CD4-positive, alpha-beta T cell treated with Interleukin-10 for 1 hour (primary cell): ENCODE results near the gene SHB.

Source experiments
- DNase-seq: peaks from one replicate; pipeline ENCODE4 v3.0.0-alpha.2; 2020

The SHB gene

DNA sequence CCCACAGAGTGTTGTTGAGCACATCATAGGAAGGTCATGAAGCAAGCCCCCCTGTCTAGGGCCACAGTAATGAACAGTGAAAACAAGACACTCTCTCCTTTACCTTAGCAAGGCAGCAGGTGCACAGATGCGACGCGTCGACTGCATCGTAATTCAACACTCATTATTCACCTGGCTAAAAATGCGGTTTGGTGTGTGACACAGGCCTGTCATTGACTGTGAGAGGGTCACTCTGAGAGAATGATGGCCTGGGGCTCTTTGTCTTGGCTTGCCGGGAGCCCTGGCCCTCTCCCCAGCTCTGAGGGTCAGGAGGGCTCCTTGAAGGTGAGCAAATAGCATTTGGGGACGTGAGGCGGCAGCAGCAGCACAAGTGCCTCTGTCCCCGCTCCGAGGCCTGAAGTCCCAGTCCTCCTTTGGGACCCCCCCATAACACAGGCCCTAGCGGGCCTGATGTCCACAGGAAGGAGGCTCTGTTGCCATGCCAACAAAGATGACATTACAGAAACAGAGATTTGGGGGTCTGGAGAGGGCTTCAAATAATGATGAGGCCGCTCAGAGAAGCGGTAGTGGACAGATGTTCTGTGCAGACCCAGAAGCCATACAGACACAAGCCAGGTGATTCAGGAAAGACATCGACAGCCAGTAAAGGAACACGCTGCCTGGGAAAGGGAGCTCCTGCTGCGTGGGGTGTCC lies 46.7 kb downstream of the SHB start:
- no peak for DNase-seq

DNA sequence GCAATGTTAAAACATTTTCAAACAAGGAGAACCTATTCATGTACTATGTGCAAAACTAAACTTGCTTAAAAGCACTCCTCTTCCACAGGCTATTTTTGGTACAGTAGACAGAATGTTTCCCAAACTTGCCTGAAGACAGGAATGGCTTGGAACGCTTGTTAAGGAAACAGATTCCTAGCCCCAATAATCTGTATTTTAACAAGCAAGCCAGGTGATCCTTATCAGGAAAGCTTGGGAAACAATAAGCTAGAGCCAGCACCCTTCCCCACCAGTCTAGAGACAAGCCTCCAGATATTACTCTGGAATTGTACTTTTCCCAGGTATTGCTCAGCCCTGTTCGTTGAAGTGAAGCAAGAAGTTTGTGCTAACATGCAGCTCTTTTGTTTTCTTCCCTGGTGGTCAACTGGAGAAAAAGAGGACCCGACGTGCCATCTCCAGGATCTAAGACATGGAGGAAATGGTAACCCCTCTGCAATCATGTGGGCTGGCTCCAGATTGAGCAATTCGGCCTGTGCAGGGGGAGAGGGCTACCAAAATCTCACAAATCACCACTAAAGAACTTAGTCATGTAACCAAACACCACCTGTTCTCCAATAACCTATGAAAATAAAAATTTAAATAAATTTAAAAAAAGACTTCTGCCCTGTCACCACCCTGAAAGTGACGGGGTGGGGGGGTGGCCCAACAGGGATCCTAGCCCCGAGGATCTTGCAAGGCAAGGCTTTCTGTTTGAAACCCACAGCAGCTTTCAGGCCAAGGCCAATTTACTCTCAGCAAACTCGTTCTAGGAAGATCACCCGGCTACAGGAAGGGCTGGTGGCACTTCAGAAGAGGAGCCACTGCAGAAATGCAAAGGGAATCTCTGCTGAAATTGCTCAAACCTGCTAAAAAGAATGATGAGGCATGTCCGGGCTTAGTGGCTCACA lies 48.6 kb downstream of the SHB start:
- no peak for DNase-seq

DNA sequence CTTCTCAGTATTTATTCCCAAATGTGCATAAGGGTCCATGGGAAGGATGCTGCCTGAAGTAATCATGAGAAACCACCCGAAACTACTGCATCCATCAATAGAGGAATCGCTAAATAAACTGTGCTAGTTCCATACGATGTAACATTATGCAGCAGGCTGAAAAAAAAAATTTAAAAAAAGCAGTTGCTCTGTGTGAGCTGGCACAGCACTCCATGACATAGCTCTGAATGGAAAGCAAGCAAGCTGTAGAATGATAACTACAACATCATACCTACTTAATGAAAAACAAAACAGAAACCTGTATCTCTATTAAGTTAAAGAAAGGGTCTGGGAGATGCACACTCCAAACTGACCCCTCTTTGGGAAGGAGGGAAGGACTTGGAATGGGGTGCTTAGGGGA lies 49.3 kb downstream of the SHB start:
- no peak for DNase-seq

DNA sequence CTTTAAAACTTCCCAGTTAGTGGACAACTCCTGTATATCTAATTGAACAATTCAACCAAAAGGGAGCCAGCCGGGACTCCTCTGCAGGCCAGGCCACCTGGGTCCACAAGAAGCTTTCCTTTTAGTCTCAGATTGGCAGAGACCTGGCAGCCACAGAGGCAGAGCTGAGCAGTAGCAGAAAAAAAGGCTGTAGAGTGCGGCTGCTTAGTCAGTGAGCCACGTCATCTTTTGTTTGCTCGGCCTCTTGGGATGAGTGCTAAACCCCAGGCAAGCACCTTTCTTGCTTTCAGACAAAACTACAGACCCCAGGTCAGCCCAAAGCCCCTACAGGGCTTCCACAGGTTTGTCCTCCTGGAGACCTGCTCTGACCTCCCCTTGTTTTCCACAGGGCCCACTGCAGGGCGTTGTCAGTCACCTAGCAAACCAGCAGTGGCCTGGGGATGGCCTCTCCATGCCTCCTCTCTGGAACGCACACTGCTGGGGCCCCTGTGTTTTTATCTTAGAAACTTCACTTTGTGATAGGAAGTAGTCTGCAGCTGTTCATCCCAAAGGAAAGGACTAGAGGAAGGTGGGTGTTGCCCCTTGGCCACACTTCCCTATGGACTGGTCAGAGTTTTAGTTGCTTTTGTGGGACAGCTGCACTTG lies 49.9 kb downstream of the SHB start:
- no peak for DNase-seq

DNA sequence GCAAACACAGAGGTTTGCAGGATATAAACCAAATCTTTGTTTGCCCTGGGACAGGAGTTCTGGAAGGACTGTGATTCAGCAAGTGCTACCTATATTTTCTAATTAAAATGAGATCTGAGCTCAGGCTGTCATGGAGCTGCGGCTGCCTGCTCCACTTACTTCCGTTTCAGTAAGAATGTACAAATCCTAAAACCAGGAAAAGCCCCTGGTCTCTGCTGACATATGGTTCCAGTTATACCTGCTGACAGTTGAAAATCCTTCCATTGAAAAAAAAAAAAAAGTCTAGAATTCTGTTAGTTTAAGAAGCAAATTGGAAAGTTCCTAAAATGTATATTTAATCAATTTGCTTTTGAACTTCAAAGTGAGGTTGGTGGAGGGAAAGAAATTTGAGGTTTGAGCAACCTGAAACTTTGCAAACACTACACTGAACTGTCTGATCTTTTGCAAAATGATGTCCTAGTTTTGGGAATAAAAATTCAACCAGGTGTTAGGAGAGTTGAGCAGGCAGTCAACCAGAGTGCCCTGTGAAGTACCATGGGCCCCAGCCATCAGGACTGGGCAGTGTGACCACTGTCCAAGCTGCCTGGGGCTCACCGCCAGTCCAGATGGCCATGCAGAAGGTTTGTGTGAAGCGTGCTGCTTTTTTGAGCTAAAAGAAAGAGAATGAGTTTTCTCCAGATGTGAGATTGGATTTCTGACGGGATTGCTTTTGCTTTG lies 50.6 kb downstream of the SHB start:
- DNase-seq, result no peak

DNA sequence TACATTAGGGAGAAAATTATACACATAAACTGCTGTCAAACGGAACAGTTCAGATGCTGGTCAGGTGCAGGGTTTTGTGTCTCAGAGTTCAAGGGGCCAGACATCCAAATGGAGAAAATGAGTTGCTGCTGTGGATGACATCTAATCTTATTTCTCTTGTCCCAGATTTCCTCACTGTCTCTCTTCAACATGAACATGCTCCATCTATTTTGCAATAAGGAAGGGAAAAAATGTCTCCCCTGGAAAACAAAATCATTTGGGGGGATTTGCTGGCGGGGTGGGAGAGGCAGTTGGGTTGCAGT lies 51.2 kb downstream of the SHB start:
- DNase-seq, result no peak

DNA sequence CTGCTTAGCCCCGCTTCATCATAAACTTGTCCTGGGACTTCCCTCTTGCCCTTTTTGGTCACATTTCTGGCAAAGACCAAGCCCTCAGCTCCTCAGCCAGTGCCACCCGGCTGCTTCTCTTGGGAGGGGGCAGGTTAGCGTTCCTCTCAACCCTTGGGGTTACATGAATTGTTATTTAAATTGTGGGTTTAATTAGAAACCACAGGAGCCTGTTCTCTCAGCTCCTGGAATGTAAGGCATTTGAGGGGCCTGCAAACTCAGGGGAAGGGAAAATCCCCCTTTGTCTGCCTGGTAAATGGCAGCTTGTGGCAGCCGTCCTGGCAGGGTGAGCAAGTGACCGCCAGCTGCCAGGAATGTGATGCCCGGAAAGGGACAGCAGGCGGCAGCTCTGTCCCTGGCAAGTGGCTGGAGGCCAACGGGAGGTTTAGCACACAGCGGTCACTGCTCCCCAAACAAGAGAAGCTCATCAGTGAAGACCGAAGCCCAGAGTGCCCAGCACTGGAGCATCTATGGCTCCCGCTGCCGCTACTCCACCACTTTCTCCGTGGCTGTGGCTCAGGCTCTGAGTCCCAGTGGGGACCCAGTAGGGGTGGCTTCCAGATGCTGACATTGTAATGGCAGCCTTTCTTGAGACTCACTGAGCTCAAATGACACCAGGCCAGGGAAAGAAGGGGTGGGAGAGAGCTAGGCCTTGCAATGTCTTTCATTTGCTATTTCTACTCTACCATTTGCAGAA lies 51.7 kb downstream of the SHB start:
- DNase-seq, result no peak

DNA sequence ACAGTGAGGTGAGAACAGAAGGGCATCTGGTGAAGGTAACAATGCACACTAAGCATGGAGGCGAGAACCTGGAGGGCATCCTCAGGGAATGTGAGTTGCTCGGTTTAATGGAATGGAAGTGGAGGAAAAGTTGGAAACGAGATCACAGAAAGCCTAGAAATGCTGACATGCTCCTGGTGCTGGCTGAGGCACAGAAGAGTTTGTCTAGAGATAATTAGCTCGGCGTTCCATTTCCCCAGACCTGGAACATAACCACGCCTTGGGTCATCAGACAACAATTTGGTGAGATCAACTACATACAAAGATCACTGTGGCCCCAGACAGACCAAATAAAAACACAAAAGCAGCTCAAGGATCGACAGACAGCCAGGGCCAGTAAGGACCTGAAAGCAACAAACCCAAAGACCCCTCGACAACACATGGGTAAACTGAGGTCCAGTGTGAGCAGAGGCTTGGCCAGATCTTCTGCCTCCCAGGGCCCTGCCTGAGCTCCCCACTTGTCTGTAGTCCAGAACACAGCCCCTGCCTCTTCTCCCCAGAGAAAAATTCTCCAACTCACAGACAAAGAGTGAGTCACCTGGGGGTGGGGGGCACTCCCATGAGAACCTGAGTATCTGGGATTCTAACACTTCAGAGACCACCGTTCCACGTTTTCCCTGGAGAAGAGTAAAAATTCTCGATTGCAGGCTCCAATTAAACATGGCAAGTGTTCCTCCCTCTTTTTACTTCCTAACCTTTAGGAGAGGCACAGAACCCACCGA lies 52.5 kb downstream of the SHB start:
- DNase-seq, result no peak

DNA sequence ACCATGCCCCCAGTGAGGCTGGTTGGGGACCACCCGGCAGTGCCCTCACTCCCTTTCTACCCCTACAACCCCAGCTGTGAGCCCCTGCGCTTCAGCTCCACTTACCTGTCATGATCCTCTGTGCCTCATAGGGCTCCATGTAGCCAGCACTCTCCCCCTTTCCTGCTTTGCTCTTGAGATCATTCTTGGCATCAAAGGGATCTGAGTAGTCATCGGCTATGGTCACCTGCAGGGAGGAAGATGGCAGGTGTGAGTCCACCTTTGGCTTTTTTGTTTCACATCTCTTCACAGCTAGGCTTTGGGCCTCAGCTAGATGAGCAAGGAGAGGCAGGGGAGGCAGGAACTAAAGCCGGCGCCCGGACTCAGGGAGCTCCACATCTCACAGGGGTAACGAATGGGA lies 53.1 kb downstream of the SHB start:
- no peak for DNase-seq

DNA sequence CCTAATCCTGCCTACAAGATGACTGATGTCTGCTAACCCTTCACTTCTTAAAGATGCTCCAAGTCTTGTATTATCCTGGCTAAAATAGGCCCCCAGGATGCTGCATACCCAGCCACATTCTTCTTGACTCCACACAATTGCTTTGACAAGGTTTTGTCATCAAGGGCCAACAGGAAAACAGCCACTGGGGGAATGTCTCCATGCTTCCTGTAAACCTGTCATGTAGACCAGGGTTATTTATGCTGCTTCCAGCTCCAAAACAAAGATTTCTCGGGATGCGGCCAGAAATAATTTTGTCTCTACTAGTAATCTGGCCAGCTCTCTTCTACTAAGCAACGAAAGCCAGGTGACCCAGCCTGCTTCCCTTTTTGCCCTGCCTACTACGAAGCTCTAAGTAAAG lies 53.8 kb downstream of the SHB start:
- DNase-seq, result no peak

DNA sequence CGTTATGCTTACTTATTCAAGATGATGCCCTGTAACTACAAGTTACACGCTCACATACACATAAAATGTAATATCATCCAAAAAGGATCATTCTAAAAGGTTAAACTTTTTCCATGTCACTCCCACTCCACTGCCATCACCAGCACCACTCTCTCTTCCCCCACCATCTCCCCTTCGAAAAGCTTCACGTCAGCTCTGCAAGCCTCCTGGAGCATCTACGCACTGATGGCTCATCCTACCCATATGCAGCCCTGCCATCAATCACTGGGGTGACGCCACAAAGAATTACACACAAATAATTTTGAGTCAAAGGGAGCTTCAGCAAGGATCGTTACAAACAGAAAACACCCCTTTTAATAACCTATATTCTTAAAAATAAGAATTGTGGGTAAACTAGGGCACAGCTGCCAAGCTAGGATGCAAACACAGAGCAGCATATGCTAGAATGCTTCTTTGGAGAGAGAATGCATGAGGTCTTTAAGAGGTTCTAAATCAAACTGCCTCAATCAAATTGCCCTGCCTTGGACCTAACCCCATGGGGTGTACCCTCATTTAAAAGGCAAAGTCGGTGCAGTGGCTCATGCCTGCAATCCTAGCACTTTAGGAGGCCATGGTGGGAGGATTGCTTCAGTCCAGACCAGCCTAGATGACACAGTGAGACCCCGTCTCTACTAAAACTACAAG lies 56.1 kb downstream of the SHB start:
- DNase-seq, result no peak

DNA sequence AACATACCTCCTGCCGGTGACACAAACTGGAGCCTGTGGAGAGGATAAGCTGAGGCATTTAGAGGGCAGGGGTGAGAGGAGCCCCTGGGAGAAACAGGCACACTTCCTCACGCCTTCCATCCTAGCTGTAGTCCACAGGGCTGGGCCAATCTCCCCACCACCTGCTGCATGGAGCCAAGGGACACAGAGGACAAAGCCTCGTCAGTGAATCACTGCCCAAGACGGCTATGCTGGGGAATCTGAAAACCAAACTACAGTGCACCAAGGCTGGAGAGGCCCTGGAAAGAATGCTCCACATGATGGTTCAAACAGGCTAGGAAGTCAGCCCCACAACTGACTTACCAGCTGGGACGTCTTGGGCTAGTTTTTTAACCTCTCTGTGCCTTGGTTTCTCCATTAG lies 57.0 kb downstream of the SHB start:
- no peak for DNase-seq

DNA sequence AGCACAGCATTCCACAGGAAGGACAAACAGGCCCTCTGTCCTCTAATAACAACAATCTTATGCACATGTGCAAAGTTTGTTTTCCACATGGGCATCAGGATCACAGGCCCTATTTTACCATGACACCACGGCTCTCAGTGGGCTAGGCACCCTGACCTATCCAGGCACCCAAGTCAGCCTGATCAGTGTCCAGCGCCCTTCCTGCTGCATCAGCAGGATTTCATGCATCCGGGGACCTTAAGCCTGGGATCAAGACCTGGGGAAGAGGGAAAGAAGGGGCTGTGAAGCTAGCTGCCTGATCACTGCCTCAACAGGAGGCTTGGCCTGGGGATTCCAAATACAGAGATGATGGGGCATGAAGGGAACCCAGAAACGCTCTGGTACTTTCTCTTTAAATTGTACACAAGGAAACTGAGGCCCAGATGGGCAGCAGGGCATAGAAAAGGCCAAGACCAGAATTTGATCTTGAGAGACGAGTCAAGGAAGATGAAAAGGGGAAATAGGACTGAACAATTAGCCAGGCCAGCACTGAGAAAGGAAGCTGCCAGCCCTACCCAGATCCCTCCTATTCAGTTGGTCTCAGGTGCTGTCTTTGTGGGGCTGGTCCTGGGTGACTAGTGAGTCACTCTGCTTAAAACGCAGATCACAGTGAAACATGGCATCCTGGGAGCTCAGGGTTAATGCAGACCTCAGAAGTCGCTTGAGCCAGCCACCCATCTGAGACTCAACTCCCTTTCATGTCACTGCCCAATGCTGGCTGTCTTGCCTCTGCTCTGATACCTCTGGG lies 57.9 kb downstream of the SHB start:
- DNase-seq, result no peak

DNA sequence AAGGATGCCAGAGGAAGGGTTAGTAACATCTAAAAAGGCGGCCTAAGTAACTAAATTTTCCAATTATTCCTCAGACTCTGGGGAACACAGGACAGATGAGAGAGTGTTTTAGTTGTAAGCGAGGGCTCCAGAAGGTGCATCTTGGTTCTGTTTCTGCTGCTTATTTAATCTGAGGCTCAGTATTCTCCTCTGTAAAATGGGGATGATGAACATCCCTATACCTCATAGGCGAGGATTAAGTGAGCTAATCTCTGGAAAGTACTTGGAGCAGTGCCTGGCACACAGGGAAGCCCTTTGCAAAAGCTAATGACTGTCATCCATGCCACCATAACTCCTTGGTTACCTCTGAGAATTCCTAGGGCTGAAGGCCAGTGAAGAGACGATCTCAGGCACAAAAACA lies 59.0 kb downstream of the SHB start:
- no peak for DNase-seq

DNA sequence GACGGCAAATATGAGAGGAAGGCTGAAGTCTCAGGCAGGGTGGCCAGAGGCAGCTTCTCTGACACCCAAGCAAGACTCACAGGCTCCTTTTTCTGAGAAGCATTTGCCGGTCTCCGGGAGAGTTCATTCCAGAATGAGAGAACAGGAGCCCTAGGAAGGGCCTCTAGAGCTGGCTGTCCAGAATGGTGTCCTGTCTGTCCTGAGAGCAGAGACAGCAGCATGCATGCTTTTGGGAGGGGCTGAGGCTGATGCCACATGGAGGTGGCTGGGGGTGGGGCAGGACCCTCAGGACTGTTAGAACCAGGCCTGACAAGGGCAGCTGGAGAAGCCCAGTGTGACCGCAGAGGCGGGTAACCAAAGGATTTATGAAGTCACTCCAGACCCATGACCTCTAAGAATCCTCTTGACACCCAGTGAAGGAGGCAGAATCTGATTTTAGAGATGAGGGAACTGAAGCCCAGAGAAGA lies 60.0 kb downstream of the SHB start:
- DNase-seq, result no peak

DNA sequence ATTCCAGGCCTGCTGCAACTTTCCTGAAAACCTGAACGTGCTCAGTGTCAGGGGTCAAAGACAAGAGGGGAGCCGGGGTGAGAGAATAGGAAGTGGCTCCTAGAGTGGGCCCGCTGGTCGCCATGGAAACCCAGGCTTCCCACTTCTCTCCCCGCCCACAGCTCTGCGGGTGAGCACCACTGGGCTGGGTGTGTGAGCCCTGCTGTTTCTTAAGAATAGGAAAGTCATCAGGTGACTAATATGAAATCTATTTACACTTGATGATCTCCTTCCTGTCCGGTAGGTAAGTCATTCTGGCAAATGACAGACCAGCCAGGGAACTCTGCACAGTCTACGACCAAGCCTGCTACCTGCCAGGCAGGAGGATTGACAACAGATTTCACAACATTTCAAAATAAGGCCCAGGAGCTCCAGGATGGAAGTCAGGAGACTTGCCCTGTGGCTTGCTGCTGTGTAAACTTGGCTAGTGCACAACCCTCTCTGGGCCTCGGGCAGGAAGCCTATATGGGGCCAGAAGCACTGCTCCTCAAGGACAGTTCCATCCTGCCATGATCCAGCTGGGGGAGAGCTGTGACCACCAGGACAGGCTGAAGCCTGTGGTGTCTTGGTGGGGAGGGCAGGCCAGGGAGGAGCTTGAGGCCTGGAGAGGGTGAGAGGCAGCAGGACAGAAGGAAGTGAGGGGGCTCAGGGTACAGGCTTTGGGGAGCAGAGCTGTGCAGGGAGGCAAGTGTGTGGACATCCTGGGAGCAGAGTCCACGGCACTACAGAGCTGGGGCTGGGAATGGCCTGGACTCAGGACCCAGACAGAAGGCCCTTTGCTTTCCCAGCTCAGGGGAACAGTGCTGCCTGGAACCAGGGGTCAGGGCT lies 60.6 kb downstream of the SHB start:
- DNase-seq, result peak; percentile 33

DNA sequence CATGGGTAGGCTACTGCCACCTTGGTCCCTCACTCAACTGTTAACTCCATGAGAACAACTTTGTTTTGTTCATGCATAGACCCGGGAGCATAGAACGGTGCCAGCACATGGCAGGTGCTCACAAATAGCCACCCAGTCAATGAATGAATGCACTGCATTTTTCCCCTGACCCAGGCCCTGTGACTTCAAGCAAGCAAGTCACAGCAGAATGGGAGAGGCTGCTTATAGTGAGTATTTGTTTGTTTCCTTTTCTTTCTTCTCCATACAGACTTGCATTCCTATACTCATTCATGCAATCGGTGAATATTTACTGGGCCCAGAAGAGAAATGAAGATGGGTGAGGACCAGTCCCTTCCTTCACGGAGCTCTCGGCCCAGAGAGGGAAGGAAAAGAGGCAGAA lies 62.0 kb downstream of the SHB start:
- DNase-seq, result no peak

DNA sequence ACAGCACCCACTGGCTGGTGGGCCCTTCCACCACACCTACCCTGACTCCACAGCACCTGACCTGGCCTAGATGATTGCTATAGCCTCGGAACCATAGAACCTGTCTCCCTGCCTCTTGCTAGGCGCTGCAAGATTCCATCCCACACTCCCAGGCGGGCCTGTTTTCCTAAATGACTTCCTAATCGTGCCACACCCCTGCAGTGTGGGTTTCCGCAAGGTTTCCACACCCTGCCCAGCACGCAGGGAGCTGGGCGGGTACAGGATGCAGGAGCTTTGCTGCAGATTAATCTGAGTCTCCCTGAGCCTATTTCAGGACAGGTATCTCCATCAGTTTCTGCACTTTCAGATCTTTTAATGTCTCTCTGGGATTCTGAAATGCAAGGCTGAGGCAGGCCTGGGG lies 62.9 kb downstream of the SHB start:
- no peak for DNase-seq

DNA sequence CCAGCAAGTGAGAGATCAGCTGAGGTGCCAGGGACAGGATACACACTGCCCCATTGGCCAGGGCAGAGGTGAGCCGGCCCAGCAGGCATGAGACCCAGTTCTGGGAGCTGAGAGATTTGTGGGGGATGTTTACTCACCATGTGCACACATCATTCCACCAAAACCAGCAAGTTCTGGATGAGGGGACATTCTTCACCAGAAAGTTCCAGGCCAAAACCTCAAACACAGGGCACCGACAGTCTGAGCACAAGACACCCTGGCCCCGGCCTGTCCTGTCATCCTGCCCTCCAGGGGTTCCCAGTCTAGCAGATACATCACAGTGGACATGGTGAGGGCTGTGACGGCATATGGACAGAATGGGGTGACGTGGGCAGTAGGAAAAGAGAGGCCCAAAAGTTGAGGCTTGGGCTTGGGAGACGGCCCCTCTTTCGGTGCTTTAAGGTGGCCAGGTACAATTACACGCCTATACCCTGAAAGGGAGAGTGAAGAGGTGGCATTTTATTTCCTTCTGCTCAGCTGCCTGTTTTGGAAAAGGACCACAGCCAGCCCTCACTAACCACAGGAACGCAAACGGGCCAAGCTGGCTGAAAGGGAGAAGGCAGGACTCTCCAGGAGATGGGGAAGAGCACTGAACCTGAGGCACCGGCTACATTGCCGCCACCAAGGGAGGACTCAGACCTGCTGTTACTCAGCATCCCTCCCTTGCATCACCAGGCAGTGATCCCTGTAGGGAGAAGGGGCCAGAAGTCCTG lies 64.0 kb downstream of the SHB start:
- no peak for DNase-seq
